ENCODE data around the gene PDE6C.

Gene PDE6C

GRCh38 chr10:93612311-93612710, at the start of gene PDE6C:
PDE6C (plus strand) TSS chr10:93612537; CDS start chr10:93612726, 189 bp downstream.
- DNase-seq: no peak

GRCh38 chr10:93565446-93565845, 46.9 kb upstream of the PDE6C start:
- DNase-seq: no peak

DNA sequence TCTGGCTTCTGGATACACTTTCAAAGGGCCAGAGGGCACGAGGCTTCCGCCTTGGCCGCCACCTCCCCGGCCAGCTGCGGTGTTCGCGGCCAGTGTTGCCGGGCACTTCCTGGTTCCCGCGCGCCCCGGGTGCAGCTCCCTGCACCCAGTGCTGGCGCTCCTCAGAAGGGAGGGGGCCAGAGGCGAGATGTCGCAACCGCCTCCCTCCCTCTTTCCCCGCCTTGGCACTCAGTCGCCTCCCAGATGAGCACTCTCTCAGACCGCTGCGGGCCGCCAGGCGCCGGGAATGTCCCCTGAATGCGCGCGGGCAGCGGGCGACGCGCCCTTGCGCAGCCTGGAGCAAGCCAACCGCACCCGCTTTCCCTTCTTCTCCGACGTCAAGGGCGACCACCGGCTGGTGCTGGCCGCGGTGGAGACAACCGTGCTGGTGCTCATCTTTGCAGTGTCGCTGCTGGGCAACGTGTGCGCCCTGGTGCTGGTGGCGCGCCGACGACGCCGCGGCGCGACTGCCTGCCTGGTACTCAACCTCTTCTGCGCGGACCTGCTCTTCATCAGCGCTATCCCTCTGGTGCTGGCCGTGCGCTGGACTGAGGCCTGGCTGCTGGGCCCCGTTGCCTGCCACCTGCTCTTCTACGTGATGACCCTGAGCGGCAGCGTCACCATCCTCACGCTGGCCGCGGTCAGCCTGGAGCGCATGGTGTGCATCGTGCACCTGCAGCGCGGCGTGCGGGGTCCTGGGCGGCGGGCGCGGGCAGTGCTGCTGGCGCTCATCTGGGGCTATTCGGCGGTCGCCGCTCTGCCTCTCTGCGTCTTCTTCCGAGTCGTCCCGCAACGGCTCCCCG, 45.7 kb upstream of the PDE6C start, which contains the start of gene FFAR4:
Gene FFAR4, plus strand, starts transcription at position 231 of the 842 bp plus-strand sequence. Its CDS starts 56 bp downstream, at position 287.
- DNase-seq: no peak

GRCh38 chr10:93567277-93568104, 44.8 kb upstream of the PDE6C start:
- no peak for DNase-seq

DNA sequence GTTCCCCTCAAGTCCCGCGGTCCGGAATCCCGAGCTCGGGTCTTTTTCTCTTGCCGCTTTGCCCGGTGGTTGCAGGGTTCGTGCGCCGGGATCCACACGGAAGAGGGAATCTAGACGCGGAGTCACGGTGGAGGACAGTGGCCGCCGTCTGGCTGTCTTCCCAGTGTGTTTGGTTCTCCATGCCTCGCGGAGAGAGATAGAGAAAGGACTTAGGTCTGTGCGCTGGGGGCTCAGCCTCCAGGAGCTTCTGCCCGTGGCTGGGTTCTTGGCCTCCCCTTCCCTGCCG, 44.3 kb upstream of the PDE6C start:
- DNase-seq: no peak

DNA sequence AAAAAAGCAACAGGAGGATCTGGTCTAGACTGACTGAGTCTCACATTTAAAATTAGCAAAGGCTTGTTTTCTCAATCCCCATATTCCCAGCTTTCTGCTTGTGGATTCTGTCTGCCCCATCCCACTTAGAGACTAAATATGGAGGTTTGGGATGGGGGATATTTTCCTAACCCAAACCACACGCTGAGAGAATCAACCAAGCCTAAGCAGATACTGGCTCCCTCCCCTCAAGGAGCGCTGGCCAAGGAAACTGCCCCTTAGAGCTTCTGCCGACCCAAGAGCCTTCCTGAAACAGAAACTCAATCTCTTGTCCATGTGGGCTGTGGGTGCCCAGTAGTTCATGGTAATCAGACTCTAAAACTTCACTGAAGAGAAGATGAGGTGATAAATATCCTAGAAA, 42.0 kb upstream of the PDE6C start:
- no peak for DNase-seq

DNA sequence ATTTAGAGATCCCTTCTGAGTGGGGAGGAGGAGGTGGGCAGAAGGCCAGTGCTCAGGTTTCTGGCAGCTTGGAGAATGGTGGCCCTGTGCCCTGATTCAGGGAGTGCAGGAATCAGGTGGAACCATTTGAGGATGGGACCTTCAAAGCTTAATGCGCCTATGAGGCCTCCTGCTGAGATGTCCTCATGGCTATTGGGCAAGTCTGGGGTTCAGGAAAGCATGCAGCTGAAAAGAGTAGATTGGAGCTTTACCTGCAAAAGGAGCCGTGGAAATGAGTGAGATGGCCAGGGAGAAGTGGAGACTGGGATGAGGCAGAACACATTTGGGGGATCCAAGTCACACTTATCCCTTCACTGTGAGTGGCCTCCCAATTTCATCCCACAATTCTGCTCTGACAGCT, 39.7 kb upstream of the PDE6C start:
- no peak for DNase-seq

GRCh38 chr10:93573051-93573909, 39.1 kb upstream of the PDE6C start:
- DNase-seq: no peak

GRCh38 chr10:93573924-93574323, 38.4 kb upstream of the PDE6C start:
- DNase-seq: no peak

GRCh38 chr10:93576888-93577287, 35.4 kb upstream of the PDE6C start:
- DNase-seq: no peak

GRCh38 chr10:93577565-93577964, 34.8 kb upstream of the PDE6C start:
- no peak for DNase-seq

GRCh38 chr10:93579089-93579488, 33.2 kb upstream of the PDE6C start:
- no peak for DNase-seq

DNA sequence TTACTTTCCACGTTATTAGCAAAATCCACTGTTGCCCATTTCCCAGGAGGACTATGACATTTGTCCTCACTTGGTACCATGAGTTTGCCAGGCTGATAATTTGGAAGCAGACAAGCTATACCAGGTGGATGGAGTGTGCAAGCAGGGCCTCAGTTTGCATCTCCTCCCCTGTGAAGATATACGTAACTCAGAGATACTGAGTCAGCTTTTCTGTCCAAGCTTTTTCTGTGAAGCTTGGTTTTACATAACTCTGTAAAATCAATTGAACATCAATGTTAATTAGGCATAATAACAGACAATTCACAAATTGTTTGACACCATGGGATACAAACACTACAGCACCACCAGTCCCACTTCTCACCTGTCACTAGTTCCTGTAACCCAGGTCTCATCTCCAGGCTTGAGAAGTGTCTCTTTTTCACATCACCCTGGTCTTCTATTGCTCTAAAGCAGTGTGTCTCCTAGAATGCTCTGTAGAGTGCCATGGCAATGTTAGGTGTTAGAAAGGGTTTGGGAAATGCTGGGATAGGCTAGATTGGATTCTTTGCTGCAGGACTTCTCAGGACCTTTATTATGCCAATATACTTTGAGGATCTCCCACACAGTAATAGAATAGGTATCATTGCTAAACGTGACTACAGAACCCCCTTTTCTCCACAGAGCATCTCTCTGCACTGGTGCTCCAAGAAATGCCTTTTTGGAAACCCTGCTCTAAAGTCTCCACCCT, 32.2 kb upstream of the PDE6C start:
- DNase-seq: no peak

DNA sequence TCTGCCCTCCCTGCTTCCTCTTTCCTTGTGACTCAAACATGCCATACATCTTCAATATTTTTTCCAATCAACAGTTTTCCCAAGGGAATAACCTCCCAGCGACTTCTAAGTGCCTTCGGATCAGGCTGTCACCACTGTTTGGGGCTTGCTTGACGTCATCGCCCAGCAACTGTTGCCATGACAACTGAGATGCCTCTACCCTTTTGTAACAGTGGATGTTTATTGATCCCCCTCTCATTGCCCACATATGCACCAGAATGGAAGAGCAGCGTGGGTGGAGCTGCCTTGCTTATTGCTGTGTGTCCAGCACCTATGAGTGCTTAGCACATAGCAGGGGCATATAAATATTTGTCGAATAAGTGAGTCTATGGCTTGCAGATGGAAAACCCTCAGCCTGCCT, 31.5 kb upstream of the PDE6C start:
- DNase-seq: no peak

- DNase-seq: no peak
These were observed 27.9 kb upstream of the PDE6C start for GRCh38 chr10:93584445-93584844.

DNA sequence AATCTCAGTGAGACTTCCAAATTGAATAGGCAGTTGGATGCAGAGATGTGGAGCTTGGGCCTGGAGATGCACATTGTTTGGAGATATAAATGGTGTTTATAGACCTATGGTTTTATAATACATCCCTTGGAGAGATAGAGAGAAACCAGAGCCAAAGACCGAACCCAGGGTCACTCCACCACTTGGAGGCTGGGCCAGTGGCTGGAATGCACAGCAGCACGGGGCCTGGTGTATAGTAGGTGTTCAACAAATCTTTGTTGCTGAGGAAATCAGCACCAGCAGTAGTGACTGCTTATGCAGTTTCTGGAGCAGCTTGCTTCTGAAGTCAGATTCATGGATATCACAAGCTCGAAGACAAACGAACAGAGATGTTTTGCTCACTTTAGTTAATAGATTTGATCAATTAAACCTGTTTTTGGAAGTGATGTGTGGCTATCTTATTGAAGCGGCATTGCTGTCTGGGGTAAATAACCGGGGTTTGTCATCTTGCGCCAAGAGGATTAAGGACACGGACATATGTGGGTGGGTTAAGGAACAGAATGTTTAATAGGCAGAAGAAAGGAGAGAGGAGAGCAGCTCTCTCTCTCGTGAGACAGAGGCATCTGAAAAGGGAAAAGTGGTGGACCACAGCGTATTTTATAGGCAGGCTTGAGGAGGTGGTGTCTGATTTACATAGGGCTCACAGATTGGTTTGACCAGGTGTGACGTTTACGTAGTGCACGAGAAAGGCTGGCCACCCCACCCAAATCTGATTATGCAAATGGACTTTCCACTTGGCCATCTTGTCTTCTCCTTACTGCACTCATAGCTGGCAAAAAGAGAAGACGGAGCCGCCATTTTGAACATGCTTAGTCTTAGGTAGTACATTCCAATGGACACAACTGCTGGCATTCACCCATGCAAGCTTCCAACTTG, 22.4 kb upstream of the PDE6C start:
- no peak for DNase-seq

DNA sequence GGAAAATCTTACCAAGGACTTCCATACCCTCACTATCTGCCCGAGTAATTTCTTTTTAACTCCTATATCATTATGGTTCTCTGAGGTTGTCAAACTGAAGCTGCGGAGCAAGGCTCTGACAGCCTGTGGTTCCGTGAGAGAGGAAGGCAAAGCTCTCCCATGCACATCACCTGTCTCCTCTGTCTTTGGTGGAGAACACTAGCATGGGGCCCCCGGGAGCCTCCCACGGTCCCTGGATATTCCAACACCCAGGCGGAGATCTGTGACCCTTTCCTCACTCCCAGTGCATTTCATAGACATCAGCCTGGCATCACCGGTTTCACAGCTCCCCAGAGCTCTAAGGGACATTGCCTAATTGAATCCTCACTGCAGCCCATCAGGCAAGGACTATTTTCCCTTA, 21.7 kb upstream of the PDE6C start:
- DNase-seq: no peak

DNA sequence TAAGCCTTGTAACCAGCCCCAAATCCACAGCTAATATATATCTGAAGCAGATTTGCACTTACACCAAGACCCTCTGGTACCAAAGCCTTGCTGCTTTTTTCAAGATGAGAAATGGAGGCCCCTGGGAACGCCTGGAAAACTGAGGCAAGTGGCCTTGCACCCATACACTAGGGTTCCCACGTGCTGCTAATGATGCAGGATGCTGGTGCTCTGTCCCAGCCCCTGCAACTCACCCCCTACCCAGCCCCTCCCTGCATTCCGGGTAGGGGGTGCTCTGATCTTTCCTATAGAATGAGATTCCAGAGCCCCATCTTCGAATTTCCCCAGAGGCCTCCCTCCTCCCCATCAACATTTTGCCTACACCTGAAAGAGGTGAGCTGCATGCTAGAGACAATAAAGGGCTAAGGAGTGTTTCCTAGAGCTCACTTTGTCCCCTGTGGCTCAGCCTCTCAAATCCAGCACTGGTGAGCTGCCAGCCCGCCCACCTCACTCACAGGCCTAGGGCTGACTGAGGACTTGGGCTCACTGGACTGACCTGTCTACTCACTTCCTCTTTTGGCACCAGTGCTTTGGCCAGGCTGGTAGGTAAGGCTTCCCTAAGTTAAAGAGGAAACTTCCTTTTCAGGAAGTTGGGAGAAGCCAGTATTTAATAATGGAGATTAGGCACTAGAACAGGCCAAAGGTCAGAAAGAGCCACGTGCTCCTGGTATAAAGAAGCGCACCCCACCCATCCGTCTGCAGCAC, 21.1 kb upstream of the PDE6C start:
- DNase-seq: no peak

DNA sequence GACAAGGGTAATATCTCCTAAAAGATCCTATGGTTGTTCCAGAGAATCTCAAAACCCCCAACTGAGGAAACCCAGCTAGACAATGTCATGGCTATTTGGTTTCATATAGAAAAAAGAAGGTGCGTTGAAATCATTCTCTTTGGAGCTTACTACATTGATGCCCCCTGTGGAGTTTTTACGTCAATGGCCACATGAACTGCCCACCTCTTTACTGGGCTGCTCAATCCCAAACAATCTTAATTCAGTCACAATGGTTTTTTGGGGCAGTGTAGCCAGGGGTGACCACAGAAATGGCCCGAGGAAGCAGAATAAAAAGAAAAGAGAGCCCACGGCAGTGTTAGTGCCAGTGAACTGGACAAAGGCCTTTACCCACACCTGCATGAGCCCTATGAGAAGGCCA, 19.1 kb upstream of the PDE6C start:
- DNase-seq: no peak

GRCh38 chr10:93593749-93594148, 18.6 kb upstream of the PDE6C start:
- DNase-seq: no peak

DNA sequence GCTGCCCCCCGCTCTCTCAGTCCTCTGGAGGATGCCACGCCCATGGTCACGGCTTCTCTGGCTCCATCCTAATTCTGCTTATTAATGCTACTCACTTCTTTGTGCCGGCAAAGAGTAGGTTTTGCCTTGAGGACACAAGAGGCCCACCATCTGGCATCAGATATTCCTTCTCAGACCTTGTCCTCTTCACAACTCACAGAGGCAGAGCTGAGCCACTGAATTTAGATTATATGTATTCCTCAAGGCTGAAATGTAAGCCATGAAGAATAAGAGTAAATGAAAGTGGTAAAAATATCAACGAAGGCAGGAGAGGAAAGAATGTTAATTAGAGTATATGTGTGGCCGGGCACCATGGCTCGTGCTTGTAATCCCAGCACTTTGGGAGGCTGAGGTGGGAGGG, 17.8 kb upstream of the PDE6C start:
- no peak for DNase-seq
